IPS DF 4.7 (cell line): ENCODE measurements around the gene RUSC1.

Experiments
- DNase-seq: peaks from one replicate; pipeline ENCODE4 v3.0.0-alpha.2; 2013; ENCODE audit warnings: low spot score; ENCODE audit errors: extremely low read depth

Gene RUSC1

DNA sequence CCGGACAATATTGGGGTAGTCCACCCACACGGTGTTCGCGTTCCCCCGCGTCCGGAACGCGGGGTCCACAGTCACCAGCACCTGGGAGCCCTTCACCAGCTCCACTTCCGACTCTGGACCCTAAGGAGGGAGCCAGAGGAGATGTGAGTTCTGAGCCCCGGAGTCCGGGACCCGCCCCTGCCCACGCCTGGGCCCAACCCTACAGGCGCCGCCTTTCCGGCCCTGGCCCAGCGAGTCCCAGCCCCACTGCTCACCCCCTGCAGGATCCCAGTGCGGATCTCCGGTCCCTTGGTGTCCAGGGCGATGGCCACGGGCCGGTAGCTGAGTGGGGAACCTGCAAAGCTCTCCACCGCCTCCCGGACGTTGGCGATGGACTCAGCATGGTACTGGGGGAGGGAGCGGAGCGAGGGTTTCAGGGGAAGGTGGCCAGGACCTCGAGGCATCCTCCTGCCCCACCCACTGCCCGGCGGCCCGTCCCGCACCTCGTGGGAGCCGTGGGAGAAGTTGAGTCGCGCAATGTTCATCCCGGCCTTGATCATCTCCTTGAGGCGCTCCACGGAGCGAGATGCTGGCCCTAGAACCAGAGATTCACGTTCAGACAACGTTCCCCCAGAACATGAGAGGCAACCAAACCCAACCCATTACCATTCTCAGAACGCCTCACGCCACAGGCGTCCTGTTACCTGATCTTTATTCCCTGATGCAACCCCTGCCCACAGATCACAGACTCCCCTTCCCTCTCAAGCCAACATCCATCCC is 25.3 kb upstream of the RUSC1 start:
- DNase-seq, result no peak

DNA sequence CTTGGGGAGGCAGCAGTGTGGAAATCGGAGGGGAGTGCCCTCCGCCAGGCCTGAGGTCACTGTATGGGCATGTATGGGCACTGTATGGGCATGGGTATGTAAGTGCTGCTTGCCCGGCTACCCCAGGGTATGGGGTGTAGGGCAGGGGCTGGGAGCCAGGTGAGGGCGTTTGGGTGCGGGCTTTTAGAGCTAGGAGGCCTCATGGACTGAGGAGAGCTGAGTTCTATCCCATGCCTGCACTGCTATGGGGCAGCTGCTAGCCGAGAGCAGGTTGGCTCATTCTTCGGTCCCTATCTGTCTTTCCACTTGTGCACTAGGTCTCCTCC is 24.8 kb upstream of the RUSC1 start:
- no peak for DNase-seq

DNA sequence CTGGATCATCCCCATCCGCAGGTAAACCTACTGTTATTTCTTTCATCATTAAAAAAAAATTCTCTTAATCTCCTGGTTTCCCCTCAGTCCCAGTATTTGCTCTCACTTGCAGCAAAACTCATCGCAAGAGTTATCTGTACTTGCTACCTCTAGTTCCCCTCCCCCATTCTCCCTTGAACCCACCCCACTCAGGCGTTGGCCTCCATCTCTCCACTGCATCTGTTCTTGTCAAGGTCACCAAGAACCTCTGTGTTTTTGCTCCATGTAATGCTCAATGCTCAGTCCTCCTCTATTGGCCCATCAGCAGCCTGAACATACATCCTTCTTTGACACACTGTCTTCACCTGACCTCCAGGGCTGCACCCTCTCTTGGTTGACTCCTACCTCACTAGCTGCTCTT is 24.0 kb upstream of the RUSC1 start:
- DNase-seq, result no peak

DNA sequence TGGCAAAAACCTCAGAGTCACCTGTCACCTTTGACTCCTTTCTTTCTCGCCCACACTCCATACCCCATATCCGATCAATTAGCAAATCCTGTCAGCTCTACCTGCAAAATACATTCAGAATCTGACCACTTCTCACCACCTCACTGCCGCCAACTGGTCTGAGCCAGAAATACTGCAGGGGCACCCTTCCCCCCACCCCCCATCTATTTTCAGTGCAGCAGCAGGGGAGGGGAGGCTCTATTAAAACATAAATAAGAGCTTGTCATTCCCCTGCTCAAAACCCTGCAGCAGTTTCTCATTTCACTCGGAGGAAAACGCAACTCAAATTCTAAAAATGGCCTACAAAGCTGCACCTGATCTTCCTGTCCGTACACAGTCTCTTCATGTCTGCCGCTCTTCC is 23.3 kb upstream of the RUSC1 start:
- no peak for DNase-seq

DNA sequence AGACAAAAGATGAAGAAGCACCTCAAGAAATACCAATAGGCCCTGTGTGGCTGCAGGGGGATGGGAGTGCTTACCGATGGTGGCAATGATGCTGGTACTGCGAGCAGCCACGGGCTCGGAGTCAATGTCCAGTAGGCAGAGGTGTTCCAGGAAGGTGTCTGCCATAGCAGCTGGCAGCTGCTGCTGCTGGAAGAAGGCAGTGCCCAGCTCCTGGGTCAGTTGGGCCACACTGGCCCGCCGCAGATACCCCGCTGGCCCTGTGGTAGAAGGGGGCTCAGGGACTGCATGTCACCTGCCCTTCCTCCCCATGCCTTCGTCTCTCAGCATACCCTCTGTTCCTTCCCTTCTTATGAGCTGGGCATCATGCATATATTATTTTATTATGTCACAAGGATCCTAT is 20.7 kb upstream of the RUSC1 start:
- no peak for DNase-seq

DNA sequence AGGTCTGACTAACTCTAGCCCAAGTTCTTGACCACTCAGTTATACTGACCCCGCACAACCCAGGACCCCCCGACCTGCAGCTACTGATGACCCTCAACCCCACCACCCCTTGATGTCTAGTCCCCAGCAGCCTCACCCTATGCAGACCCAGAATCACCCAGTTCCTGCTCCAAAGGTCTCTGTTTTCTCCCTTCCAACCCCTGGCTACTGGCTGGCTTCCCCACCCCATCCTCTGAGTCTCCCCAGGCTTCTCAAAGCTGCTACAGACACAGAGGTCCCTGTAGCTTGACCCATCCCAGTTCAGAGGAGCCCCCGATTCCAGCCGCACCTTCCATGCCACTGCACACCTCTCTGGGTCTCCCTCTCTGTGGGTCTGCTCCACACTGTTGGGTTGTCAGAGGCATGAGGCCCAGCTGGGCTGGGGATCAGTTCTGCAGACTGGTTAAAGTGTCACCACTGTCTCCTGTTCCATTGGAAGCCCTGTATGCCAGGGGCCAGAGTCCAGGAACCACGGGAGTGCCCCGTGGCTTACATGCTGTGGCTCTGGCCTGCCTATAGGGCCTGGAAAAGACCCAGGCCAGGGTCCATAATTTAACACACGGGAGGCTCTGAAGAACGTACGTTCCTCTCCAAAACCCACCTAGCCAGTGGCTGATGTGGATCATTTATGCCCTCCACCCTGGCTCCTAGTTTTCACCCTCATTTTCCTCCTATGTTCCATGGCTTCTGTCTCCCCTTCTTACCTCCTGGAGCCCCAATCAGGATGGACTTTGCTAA is 20.0 kb upstream of the RUSC1 start:
- no peak for DNase-seq

DNA sequence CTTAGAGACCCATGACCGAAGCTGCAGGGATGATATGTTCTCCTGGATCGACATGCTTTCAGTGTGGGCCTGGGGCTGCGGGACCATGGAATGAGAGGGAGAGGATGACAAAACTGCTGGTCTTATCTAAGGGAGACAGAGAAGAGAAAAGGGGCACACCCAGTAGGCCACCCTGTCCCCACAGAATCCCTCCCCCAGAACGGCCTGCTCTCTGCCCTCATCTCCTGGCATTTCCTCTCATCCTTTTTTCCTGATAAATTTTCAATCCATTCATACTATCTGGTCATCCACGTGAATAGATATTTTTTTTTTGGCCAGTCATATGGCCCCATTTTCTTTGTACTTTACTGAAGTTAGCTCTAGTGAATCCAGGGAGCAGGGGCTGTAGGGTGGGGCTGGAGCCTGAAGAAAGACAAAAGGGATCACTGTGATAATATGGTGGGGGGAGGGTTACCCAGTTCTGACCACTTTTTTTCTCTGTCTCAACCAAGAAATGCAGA is 19.3 kb upstream of the RUSC1 start, which contains the start of gene PKLR:
TSS of gene PKLR (minus strand) at position 97 of the 500 bp plus-strand sequence. CDS start at position 54, 43 bp downstream.
- DNase-seq, result no peak

DNA sequence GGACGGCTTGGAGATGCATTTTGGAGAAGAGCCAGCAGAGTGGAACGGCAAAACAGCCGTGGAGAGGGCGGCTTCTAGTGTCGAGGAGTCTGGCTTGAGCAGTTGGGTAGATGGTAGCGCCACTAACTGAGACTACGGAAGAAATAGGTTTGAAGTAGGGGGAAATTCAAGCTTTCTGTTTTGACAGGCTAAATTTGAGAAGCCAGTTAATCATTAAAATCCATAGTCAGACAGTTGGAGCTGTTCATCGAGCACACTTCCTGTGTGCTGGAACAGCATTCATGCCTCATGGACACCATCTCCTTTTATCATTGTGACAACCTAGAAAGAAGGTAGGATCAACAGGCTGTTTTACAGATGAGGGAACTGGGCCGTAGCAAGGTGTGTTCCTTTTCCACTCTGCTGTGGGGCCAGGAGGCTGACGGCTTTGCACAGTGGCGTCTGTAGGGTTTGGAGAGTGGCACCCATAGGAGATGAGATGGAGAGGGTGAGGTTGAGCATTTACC is 16.1 kb upstream of the RUSC1 start:
- DNase-seq, result no peak

DNA sequence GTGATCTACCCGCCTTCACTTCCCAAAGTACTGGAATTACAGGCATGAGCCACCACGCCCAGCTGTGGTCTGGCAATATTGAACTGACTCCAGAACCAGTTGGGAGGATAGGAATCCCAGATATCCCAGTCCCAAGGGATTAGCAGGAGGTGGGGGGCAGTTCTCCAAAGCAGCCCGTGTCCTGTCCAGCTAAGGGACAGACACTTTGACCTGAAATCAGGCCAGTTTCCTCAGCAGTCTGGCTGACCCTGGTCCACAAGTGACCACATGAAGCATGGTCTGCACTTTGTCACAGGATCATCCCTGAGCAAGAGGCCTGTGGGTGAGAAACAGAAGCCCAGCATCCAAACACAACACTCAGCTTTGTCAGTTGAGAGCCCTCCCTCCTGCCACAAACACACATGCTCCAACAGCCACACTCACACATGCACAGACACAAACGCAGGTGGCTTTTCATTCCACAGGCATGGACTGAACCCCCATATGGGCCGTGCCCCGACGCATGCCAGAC is 14.8 kb upstream of the RUSC1 start:
- no peak for DNase-seq

DNA sequence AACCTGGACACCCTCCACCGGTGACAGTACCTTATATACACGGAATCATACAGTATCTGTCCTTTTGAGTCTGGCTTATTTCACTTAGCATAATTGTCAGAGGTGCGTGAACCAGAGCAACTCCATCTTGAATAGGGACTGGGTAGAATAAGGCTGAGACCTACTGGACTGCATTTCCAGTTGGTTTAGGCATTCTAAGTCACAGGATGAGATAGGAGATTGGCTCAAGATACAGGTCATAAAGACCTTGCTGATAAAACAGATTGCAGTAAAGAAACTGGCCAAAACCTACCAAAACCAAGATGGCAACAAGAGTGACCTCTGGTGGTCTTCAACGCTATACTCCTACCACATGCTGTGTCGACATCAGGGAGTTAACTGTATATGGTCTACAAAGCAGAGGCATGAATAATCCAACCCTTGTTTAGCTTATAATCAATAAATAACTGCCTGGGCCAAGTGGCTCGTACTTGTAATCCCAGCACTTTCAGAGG is 13.4 kb upstream of the RUSC1 start:
- DNase-seq, result no peak

DNA sequence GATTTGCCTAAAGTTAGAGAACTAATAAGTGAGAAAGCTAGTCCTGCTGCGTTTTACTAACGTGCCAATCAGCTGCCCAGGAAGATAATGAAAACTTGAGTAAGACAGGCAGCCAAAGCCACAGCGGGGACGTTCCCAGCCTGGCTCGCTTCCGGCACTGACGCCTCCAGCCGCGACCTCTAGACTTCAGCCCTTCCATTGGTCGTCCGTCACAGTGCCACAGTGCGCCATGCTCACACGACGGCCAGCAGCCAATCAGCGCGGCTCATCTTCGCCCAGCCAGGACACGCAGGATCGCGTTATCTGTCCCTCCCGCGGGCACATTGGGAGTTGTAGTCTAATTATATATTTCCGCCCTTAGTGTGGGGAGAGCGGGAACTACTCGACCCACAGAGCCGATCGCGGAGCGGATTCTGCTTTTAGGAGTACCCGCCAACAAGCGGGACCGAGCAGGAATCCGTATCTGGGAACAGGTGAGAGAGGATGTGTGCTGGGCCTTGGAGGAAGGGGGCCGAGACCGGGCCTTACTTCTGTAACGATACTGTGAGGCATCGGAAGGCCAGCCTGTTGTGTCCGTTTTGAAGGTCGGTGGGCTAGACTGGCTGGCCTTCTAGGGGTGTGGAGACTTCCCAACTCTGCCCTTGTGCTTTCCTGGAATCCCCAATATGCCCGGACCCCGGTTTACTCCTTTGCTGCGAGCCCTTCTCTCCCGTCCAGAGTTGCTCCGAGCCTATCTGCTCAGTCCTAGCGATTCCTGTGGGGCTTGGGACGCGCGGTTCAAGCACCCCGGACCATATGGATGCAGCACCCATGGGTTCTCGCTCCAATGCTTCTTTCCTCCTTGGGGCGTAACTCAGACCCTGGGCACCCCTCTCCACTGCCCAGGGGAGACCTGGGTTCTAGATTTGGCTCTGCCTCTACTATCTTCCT is 11.9 kb upstream of the RUSC1 start, which contains the start of gene FDPS:
TSS of gene FDPS (plus strand) at position 374 of the 930 bp plus-strand sequence. CDS start 924 bp downstream, outside the sequence.
- peak; percentile 93 for DNase-seq

DNA sequence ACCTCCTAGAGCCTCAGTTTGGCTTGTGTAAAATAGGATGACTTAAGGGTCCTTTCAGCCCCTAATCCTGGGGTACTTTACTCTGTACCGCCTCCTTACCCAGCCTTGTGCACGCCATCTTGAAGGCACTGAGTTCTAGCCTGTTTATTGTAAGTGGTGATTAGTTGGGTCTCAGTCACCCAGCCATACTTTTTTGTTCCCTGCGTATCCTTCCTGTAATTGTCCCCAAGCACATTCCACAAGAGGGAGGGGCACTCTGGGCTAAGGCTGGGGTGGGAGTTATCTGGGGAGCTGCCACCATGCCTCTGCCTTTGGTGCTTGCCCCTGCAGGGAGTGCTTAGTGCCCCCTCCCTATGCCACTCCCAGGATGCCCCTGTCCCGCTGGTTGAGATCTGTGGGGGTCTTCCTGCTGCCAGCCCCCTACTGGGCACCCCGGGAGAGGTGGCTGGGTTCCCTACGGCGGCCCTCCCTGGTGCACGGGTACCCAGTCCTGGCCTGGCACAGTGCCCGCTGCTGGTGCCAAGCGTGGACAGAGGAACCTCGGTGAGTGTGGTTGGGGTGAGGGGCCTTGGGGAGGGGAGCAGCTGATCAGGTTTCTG is 11.2 kb upstream of the RUSC1 start:
- DNase-seq, result no peak

DNA sequence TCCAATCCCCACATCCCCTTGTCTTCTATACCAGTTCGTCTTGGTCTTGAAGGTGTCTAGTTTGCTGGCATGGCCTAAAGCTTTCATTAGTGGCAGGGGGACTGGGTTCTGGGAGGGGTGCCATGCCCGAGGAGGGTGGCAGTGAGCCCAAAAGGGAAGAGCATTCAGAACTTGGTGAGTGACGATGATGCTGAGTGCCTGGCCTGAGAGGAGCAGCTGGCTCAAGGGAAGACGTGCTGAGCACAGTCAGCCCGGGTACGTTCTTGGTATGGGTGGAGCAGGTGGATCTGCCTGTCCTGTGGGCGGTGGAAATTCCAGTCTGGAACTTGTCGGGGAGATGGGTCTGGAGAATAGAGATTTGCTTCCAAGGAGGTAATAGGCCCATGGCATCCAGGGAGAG is 7.4 kb upstream of the RUSC1 start:
- no peak for DNase-seq

DNA sequence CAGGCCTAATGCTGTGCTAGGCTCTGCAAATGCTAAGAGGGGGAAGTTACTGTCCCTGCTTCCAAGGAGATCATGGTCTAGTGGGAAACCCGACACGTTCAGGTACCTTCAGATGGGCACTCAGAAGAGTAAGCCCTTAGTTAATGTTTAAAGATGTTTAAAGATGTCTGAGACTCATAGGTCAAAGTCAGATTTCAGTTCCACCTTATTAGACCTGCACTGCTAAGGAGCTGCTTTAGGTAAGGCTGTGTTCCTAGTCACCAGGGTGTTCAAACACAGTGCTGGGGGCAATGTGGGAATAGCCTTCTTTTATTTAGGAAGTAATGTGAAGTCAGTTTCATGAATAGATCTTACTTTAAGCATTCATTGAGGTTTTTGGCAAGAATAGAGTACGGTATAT is 3.8 kb upstream of the RUSC1 start:
- no peak for DNase-seq

DNA sequence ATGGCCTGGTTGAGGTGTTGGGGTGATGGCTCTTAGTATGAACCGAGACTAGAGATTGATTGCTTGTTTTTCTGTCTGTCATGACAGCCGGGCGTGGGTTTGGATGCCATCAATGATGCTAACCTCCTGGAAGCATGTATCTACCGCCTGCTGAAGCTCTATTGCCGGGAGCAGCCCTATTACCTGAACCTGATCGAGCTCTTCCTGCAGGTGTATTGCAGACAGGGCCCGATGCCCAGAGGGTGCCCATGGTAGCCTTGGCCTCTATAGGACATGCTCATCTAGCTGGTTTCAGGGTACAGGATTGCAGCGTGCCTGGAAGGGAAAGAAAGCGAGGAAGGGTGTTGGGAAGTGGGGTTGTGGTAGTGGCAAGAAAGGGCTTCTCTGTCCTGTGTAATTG is 2.6 kb upstream of the RUSC1 start:
- no peak for DNase-seq

DNA sequence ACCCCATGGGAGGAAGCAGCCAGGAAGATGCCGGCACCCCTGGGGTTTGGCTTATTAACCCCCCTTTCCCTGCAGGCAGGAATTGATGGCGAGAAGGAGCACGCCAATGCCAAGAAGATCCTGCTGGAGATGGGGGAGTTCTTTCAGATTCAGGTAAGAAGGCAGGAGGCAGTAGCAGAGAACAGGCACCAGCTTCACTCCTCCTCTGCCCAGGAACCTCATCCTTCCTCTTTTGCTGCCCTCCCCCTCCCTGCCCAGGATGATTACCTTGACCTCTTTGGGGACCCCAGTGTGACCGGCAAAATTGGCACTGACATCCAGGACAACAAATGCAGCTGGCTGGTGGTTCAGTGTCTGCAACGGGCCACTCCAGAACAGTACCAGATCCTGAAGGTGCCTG is 1.2 kb upstream of the RUSC1 start:
- no peak for DNase-seq

DNA sequence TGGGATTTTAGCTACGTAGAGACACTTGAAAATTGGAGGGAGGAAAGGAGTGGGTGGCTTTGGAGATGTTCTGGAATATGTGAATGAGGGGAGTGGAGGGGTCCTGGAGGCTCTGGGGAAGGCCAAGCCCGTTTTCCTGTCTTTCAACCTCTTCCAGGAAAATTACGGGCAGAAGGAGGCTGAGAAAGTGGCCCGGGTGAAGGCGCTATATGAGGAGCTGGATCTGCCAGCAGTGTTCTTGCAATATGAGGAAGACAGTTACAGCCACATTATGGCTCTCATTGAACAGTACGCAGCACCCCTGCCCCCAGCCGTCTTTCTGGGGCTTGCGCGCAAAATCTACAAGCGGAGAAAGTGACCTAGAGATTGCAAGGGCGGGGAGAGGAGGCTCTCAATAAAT is 442 bp upstream of the RUSC1 start:
- no peak for DNase-seq

DNA sequence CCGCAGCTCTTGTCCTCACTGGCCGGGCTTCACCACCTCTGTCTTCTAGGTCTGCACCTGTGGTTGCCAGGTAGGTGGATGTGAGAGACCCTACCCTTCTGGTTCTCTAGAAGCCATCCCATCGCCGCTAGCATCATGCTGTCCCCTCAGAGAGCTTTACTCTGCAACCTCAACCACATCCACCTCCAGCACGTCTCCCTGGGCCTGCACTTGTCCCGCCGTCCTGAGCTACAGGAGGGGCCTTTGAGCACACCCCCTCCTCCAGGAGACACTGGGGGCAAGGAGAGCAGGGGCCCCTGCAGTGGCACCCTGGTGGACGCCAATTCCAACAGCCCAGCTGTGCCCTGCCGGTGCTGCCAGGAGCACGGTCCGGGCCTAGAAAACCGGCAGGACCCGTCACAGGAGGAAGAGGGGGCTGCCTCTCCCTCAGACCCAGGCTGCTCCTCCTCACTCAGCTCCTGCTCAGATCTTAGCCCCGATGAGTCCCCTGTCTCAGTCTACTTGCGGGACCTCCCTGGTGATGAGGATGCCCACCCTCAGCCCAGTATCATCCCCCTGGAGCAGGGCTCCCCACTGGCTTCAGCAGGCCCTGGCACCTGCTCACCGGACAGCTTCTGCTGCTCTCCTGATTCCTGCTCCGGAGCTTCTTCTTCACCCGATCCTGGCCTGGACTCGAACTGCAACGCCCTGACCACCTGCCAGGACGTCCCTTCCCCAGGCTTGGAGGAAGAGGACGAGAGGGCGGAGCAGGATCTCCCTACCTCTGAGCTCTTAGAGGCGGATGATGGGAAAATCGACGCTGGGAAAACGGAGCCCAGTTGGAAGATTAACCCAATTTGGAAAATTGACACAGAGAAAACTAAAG is 1.2 kb downstream of the RUSC1 start:
- DNase-seq, result no peak

DNA sequence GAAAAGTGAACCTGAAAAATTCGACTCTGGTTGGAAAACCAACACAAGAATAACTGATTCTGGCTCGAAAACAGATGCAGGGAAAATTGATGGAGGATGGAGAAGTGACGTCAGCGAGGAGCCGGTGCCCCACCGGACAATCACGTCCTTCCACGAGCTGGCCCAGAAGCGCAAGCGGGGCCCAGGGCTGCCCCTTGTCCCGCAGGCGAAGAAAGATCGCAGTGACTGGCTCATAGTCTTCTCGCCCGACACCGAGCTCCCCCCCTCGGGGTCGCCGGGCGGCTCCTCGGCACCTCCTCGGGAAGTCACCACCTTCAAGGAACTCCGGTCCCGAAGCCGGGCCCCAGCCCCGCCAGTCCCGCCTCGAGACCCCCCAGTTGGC is 1.9 kb downstream of the RUSC1 start:
- DNase-seq, result no peak
